NCI-H146 (cell line): ENCODE data around the gene DUSP5.
A peak's percentile ranks its signal among the peaks of the same experiment; 100 is the strongest.
"Not testable (repeated sequence)": the region's sequence is repeated elsewhere in the genome, so short reads cannot be mapped to it uniquely, and the experiment has no call there.

Experiments used
- DNase-seq: peaks from one replicate; lab custom pipeline; 2025; lab: John Stamatoyannopoulos, UW

Gene DUSP5

GRCh38 chr10:110522365-110522988 lies 24.8 kb downstream of the DUSP5 start:
- no peak for DNase-seq

GRCh38 chr10:110523736-110524135 lies 26.0 kb downstream of the DUSP5 start:
- no peak for DNase-seq

GRCh38 chr10:110524179-110524858 lies 26.6 kb downstream of the DUSP5 start:
- DNase-seq, result no peak

- DNase-seq, result no peak
These were observed 27.1 kb downstream of the DUSP5 start for GRCh38 chr10:110524859-110525232.

GRCh38 chr10:110525349-110526260 lies 27.9 kb downstream of the DUSP5 start:
- no peak for DNase-seq

GRCh38 chr10:110527731-110528171 lies 30.0 kb downstream of the DUSP5 start:
- no peak for DNase-seq

- DNase-seq, result no peak
These were observed 30.7 kb downstream of the DUSP5 start for GRCh38 chr10:110528224-110528996.

- DNase-seq, result not testable (repeated sequence)
These were observed 31.4 kb downstream of the DUSP5 start for GRCh38 chr10:110528997-110529524.

GRCh38 chr10:110529596-110530011 lies 31.9 kb downstream of the DUSP5 start:
- no peak for DNase-seq

- peak; percentile 36 for DNase-seq
These were observed 32.6 kb downstream of the DUSP5 start for GRCh38 chr10:110530131-110530831.

- DNase-seq, result no peak
These were observed 34.0 kb downstream of the DUSP5 start for GRCh38 chr10:110531687-110532086.

- DNase-seq, result not testable (repeated sequence)
These were observed 34.9 kb downstream of the DUSP5 start for GRCh38 chr10:110532628-110533027.

- DNase-seq, result no peak
These were observed 35.4 kb downstream of the DUSP5 start for GRCh38 chr10:110533149-110533548.

- no peak for DNase-seq
These were observed 36.9 kb downstream of the DUSP5 start for GRCh38 chr10:110534571-110534970.

- no peak for DNase-seq
These were observed 38.5 kb downstream of the DUSP5 start for GRCh38 chr10:110535958-110536891.

GRCh38 chr10:110539091-110539490 lies 41.4 kb downstream of the DUSP5 start:
- no peak for DNase-seq

- no peak for DNase-seq
These were observed 42.3 kb downstream of the DUSP5 start for GRCh38 chr10:110540031-110540430.

GRCh38 chr10:110544958-110545537 lies 47.3 kb downstream of the DUSP5 start:
- DNase-seq, result no peak

- no peak for DNase-seq
These were observed 48.4 kb downstream of the DUSP5 start for GRCh38 chr10:110546077-110546476.
